Duodenal mucosa (tissue), 2 donors: ENCODE results near the gene SLC29A3.

Source experiments
- H3K27ac ChIP-seq: one replicate; pipeline ENCODE4 v1.7.0; 2013; ENCODE audit warnings: low read depth, low read length
- H3K27me3 ChIP-seq, 2 donors: one replicate each; pipeline ENCODE4 v1.7.0; 2013; ENCODE audit warnings: low read length in 2 of 2, control low read depth in 1 of 2; ENCODE audit not compliant: insufficient read depth in 2 of 2, control insufficient read depth in 1 of 2
- H3K36me3 ChIP-seq, 2 donors: one replicate each; pipeline ENCODE4 v1.7.0; 2013; ENCODE audit warnings: low read length in 2 of 2, control low read depth in 1 of 2; ENCODE audit not compliant: insufficient read depth in 2 of 2, control insufficient read depth in 1 of 2
- H3K4me1 ChIP-seq, 2 donors: one replicate each; pipeline ENCODE4 v1.7.0; 2013; ENCODE audit warnings: low read length in 2 of 2, control low read depth in 1 of 2; ENCODE audit not compliant: insufficient read depth in 2 of 2, control insufficient read depth in 1 of 2
- H3K4me3 ChIP-seq, 2 donors: one replicate each; pipeline ENCODE4 v1.7.0; 2013; ENCODE audit warnings: low read length in 2 of 2, low read depth in 1 of 2
- H3K9ac ChIP-seq, 2 donors: one replicate each; pipeline ENCODE4 v1.7.0; 2013; ENCODE audit warnings: low read length in 2 of 2, low read depth in 1 of 2
- H3K9me3 ChIP-seq, 2 donors: one replicate each; pipeline ENCODE4 v1.7.0; 2013; ENCODE audit warnings: low read length in 2 of 2, control low read depth in 1 of 2; ENCODE audit not compliant: control insufficient read depth in 1 of 2

SLC29A3 gene

DNA sequence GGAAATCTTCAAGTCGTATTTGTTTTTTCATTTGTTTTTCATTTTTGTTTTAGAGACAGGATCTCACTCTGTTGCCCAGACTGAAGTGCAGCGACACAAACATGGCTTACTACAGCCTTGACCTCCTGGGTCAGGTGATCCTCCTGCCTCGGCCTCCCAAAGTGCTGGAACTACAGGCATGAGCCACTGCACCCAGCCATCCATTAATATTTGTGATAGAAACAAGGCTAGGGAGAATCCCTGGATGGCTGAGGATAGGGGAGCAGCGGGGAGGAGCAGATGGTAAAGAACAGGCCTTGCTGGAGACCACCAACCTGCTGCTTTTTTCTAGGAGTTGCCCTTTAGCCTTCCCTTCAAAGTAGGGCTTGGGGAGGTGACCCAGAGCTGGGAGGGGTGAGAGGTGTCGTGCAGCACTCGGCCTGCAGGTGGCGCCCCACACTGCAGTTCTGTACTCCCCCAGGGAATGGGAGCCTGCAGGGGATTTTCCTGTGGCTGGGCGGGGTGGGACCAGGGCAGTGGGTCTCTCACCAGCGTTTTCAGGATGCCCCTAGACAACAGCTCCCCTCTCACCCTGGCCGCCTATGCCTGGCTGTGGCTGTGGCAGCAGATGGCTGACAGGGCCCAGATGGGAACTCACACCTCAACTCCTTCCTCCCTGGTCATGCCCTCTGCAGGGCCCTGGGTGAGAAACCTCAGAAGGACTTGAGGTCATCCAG is 65.1 kb downstream of the SLC29A3 start:
- Histone ChIP-seq H3K27ac (no peak overlapping the region), H3K9me3 (no peaks in the 10 kb centered on the region), H3K36me3 (no peaks in the 10 kb centered on the region), H3K4me3 (no peak overlapping the region), H3K4me1 (peaks cover 5 to 7% of the 10 kb centered on the region in 2 donors), H3K9ac (no peak overlapping the region), H3K27me3 (no peaks in the 10 kb centered on the region)

DNA sequence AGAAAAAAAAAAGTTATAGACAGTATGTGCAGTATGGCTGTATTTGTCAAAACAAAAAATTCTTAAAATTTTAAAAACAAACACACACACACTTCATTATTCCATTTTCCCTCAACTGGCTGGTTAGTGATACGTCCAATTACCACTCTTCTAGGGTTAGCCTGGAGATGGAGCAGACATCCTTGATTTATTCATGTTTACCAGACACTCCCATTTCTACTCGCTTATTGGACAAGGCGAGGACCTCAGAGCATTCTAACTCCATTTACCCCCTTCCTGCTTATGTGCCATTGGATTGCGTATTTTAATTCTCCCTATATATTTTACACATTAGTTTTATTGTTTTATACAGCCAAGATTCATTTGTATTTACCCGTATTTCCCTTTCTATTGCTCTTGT is 69.1 kb downstream of the SLC29A3 start:
- Histone ChIP-seq H3K9me3 (no peaks in the 10 kb centered on the region), H3K27me3 (no peaks in the 10 kb centered on the region), H3K27ac (no peak overlapping the region), H3K4me3 (no peak overlapping the region), H3K4me1 (no peaks in the 10 kb centered on the region), H3K9ac (no peak overlapping the region), H3K36me3 (no peaks in the 10 kb centered on the region)

DNA sequence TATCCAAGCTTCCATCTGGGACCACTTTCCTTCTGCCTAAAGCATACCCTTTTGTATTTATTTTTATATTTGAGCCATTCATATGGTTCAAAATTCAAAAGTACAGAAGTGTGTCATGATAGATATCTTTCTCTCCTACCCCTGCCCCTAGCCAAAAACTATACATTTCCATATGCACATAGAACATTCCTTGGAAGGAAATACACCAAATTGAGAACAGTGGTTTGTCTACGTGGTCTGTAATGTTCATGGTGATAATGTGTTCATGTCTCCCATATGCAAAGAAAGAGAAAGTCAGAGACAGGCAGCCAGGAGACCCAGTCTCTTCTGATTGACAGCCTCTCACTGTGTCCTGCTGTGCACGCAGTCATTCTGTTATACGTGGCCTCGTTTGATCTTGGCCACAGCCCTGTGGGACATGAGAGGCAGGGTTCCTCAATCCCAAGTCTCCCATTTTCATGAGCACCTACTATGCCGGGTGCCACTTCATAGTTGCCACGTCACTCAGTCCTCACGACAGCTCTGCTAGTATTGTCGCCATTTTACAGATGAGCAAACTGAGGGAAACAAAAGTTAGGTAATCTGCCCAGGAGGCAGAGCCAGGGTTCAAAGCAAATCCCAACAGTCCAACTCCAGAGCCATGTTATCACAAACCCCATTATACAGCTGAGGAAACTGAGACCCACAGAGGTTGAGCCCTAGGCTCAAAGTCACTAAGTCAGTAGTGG is 69.7 kb downstream of the SLC29A3 start:
- Histone ChIP-seq H3K36me3 (no peaks in the 10 kb centered on the region), H3K27me3 (no peaks in the 10 kb centered on the region), H3K9ac (no peak overlapping the region), H3K4me1 (no peaks in the 10 kb centered on the region), H3K9me3 (no peaks in the 10 kb centered on the region), H3K27ac (no peak overlapping the region), H3K4me3 (no peak overlapping the region)

GRCh38 chr10:71389768-71390460 is 70.9 kb downstream of the SLC29A3 start:
- Histone ChIP-seq H3K36me3 (no peaks in the 10 kb centered on the region), H3K27me3 (peaks cover 0 to under 1% of the 10 kb centered on the region in 2 donors), H3K4me1 (no peaks in the 10 kb centered on the region), H3K27ac (no peak overlapping the region), H3K9ac (no peak overlapping the region), H3K4me3 (no peak overlapping the region), H3K9me3 (no peaks in the 10 kb centered on the region)

DNA sequence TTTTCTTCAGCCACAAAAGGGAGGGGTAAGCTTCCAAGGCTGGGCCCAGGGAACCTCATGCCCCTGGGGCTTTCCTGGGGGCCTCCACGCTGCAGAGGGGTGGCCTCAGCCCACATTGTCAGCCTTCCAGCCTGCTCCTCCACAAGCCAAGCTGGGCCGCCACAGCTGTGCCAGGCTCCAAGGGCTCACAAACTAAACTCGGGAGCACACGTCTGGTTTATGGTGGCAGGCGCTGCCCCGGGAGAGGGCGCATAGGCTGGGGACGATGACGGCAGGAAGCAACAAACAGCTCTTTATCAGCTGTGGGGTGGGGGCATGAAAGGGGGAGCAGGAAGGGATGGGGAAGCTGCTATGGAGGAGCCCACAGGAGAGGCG is 71.4 kb downstream of the SLC29A3 start:
- no peak overlapping the region for H3K9ac ChIP-seq
- H3K27me3 ChIP-seq, result peaks cover 0 to 5% of the 10 kb centered on the region in 2 donors

GRCh38 chr10:71390921-71391690 is 72.0 kb downstream of the SLC29A3 start:
- Histone ChIP-seq H3K4me1 (no peaks in the 10 kb centered on the region), H3K27ac (no peak overlapping the region), H3K36me3 (no peaks in the 10 kb centered on the region), H3K9me3 (no peaks in the 10 kb centered on the region), H3K9ac (no peak overlapping the region), H3K4me3 (no peak overlapping the region), H3K27me3 (peaks cover 0 to 5% of the 10 kb centered on the region in 2 donors)

More for the DNA sequence above, 71.4 kb downstream of the SLC29A3 start:
- no peaks in the 10 kb centered on the region for H3K9me3 ChIP-seq
- H3K36me3 ChIP-seq, result no peaks in the 10 kb centered on the region
- H3K4me1 ChIP-seq, result no peaks in the 10 kb centered on the region
- no peak overlapping the region for H3K4me3 ChIP-seq
- no peak overlapping the region for H3K27ac ChIP-seq

DNA sequence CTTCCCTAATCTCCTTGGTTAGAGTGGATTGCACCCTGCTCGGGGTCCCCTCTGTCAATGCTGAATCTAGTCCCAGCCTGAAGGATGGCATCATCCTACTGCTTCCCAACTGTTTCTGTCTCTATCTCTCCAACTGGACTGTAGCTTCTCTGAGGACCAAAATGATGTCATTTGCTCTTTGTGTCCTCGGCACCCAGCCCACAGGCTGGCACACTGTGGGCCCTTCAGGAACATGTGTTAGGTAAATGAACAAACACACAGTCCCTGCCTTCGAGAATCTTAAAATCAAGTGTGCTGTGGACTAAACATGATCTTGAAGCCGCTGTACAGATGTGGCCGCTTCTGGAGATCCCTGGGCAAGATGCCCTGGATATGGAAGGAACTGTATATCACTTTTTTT is 72.6 kb downstream of the SLC29A3 start:
- Histone ChIP-seq H3K9ac (no peak overlapping the region), H3K36me3 (no peaks in the 10 kb centered on the region), H3K9me3 (no peaks in the 10 kb centered on the region), H3K27ac (no peak overlapping the region), H3K4me1 (no peaks in the 10 kb centered on the region), H3K27me3 (peaks cover 0 to 5% of the 10 kb centered on the region in 2 donors), H3K4me3 (no peak overlapping the region)

DNA sequence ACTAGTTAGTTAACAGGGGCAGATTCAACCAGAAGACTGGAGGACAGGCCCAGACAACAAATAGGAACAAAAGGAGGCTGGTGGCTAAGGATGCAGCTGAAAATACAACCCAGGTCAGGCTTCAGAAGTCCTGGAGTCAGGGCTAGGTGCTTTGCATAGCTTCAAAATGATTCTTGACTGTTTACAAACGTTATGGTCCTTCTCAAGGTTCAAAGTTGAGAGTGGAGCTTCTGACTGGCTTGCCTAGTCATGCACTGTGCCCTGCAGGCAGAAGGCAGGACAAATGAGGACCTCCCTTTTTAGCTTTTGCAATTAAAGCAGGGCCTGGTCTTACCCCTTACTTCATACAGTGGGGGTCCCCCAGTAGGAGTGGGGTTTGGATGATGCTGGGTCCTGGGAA is 73.2 kb downstream of the SLC29A3 start:
- no peaks in the 10 kb centered on the region for H3K36me3 ChIP-seq

DNA sequence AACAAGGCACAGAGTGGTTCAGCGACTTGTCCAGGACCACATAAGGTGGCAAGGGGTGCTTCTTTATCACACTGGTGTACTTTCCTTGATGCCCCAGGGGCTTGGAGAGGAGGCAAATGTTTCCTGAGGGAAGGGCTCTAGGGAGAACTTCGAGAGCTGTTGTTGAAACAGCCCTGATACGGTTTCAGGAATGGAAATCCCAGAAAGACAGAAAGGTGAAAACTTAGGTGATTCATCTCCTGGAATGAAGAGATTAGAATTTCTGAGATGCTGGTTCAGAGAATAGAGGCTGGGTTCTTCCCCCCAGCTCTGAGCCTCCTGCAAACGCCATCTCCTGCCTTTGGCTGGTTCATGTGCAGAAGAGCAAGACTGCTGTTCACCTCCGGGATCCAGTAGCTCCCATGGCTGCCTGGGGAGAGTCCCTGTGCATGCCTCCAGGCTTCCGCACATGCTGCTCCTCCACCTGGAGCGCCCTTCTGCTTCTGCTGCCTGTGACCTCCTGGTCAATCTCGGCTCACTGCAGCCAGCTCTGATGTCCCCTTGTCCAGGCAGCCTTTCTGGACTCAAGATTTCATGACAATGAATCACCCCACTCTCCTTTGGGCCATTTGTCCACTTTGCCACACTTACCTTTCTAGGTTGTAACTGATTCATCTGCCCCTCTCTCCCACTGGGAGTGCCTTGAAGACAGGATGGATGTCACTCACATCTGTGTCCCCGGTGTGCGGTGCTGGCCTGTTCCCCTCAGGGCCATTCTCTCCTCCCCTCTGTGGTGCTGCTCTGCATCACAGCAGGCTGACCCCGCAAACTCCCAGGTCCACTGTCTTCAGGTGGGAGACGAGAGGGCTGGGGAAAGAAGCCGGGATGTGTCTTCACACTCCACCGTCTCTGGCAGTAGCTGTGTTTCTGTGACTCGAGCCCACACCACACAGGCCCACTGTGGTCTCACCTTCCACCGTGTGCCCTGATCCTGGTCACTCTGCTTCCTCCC is 74.0 kb downstream of the SLC29A3 start:
- H3K36me3 ChIP-seq, result no peaks in the 10 kb centered on the region
- no peak overlapping the region for H3K4me3 ChIP-seq
- H3K9ac ChIP-seq, result no peak overlapping the region
- H3K27me3 ChIP-seq, result peaks cover 10 to 14% of the 10 kb centered on the region in 2 donors
- H3K27ac ChIP-seq, result no peak overlapping the region
- no peaks in the 10 kb centered on the region for H3K9me3 ChIP-seq
- H3K4me1 ChIP-seq, result peaks cover 8 to 10% of the 10 kb centered on the region in 2 donors

More for the DNA sequence above, 73.2 kb downstream of the SLC29A3 start:
- H3K4me1 ChIP-seq, result peaks cover under 1 to 2% of the 10 kb centered on the region in 2 donors
- no peak overlapping the region for H3K9ac ChIP-seq
- H3K4me3 ChIP-seq, result no peak overlapping the region
- H3K27me3 ChIP-seq, result peaks cover 2 to 6% of the 10 kb centered on the region in 2 donors
- H3K27ac ChIP-seq, result no peak overlapping the region
- no peaks in the 10 kb centered on the region for H3K9me3 ChIP-seq
